H1 (cell line): ENCODE results near the gene HERC4. TPM values are rescaled to one million over a fixed set of nuclear protein-coding genes. Genes with fewer than 3 reads are reported as not detected.

Experiments
- CTCF ChIA-PET: fragments of 300-600 bp; sonication (Branson Sonifier 250); formaldehyde crosslinking; loops from one replicate; lab custom pipeline; 2021; ENCODE audit not compliant: partially characterized antibody; lab: Charles Lee
- POLR2A ChIA-PET: fragments of 300-600 bp; sonication (Branson Sonifier 250); formaldehyde crosslinking; loops from one replicate; lab custom pipeline; 2021; ENCODE audit warnings: inconsistent platforms; ENCODE audit not compliant: partially characterized antibody; lab: Charles Lee
- DNase-seq, 2 experiments: peaks; one replicate each; pipeline versions ENCODE4 v3.0.0 to v3.0.0-alpha.2; 2010 to 2022; ENCODE audit warnings: low spot score in 2 of 2, low read depth in 1 of 2, mixed read lengths in 1 of 2
- FAIRE-seq: peaks from 2 replicates; lab custom pipeline; 2011; peaks lifted over from hg19 to GRCh38; lab: Jason Lieb, UNC
- H2AFZ ChIP-seq: 2 replicates; pipeline ENCODE4 v1.8.1; 2012; ENCODE audit warnings: low read length, inconsistent platforms
- H2AK5ac ChIP-seq: 2 replicates; pipeline ENCODE4 v1.6.1; 2013; ENCODE audit warnings: low read depth, low read length
- H2BK120ac ChIP-seq: replicated peaks from 2 replicates; pipeline ENCODE3; 2013; ENCODE audit warnings: low read depth, low read length, inconsistent platforms
- H2BK12ac ChIP-seq: 2 replicates; pipeline ENCODE4 v1.6.1; 2013; ENCODE audit warnings: low read depth, low read length
- H2BK15ac ChIP-seq: 2 replicates; pipeline ENCODE4 v1.6.1; 2013; ENCODE audit warnings: low read length
- H2BK20ac ChIP-seq: 2 replicates; pipeline ENCODE4 v1.6.1; 2013; ENCODE audit warnings: low read length
- H2BK5ac ChIP-seq: 2 replicates; pipeline ENCODE4 v1.6.1; 2013; ENCODE audit warnings: low read depth, low read length
- H3K14ac ChIP-seq: 2 replicates; pipeline ENCODE4 v1.6.1; 2013; ENCODE audit warnings: inconsistent platforms; ENCODE audit not compliant: insufficient read length
- H3K18ac ChIP-seq: 2 replicates; pipeline ENCODE4 v1.6.1; 2013; ENCODE audit warnings: low read length; ENCODE audit errors: extremely low read depth
- H3K23ac ChIP-seq: 2 replicates; pipeline ENCODE4 v1.6.1; 2013; ENCODE audit warnings: inconsistent platforms; ENCODE audit not compliant: insufficient read length
- H3K23me2 ChIP-seq: 2 replicates; pipeline ENCODE4 v1.6.1; 2013; ENCODE audit warnings: low read depth, low read length
- H3K27ac ChIP-seq: 2 replicates; pipeline ENCODE4 v1.6.1; 2011; ENCODE audit warnings: low read depth, low read length, inconsistent platforms
- H3K27me3 ChIP-seq, 4 experiments: replicated peaks in 1 of 4; 1 replicate in 1 of 4; 2 replicates in 3 of 4; pipeline versions ENCODE4 v1.6.1 to v1.8.1; 2011 to 2013; ENCODE audit warnings: low read length in 3 of 4, mild to moderate bottlenecking in 3 of 4, inconsistent platforms in 2 of 4, mixed read lengths in 2 of 4, moderate library complexity in 1 of 4; ENCODE audit not compliant: control insufficient read depth in 3 of 4, insufficient read depth in 3 of 4; ENCODE audit errors: extremely low read depth in 1 of 4
- H3K36me3 ChIP-seq, 4 experiments: 2 replicates each; pipeline versions ENCODE4 v1.6.1 to v1.8.1; 2011 to 2013; ENCODE audit warnings: mild to moderate bottlenecking in 4 of 4, low read length in 3 of 4, moderate library complexity in 2 of 4, control low read depth in 1 of 4, inconsistent platforms in 1 of 4; ENCODE audit not compliant: insufficient read depth in 4 of 4, control insufficient read depth in 2 of 4
- H3K4ac ChIP-seq: replicated peaks from 2 replicates; pipeline ENCODE3; 2013; ENCODE audit warnings: low read length, low read depth, mixed read lengths, inconsistent platforms; ENCODE audit not compliant: insufficient read length
- H3K4me1 ChIP-seq, 4 experiments: replicated peaks in 1 of 4; 1 replicate in 1 of 4; 2 replicates in 3 of 4; pipeline versions ENCODE4 v1.6.1 to v1.8.1; 2011 to 2013; ENCODE audit warnings: low read length in 3 of 4, inconsistent platforms in 2 of 4, mixed read lengths in 1 of 4; ENCODE audit not compliant: insufficient read depth in 4 of 4, control insufficient read depth in 3 of 4
- H3K4me2 ChIP-seq, 2 experiments: 2 replicates each; pipeline versions ENCODE4 v1.6.1 to v1.8.1; 2011 to 2013; ENCODE audit warnings: low read depth in 2 of 2, low read length in 2 of 2, control low read depth in 1 of 2, inconsistent platforms in 1 of 2, mild to moderate bottlenecking in 1 of 2; ENCODE audit not compliant: insufficient read depth in 1 of 2
- H3K4me3 ChIP-seq, 4 experiments: fragments of 200-600, 300-600 bp in 1 of 4; sonication (generic), shearing (Covaris generic), sonication (Bioruptor Twin) in 1 of 4; 2 replicates each; pipeline versions ENCODE4 v1.5.1 to v1.8.1; 2011 to 2016; ENCODE audit warnings: low read length in 4 of 4, low read depth in 3 of 4, control low read depth in 2 of 4, inconsistent platforms in 2 of 4, mild to moderate bottlenecking in 2 of 4, mixed read lengths in 1 of 4, moderate library complexity in 1 of 4; ENCODE audit not compliant: insufficient read depth in 2 of 4; ENCODE audit errors: extremely low read depth in 1 of 4
- H3K56ac ChIP-seq: replicated peaks from 2 replicates; pipeline ENCODE3; 2013; ENCODE audit warnings: low read depth, mild to moderate bottlenecking, mixed read lengths, low read length, inconsistent platforms; ENCODE audit not compliant: insufficient read length
- H3K79me1 ChIP-seq: 2 replicates; pipeline ENCODE4 v1.6.1; 2013; ENCODE audit warnings: low read depth, low read length, control low read depth
- H3K79me2 ChIP-seq, 2 experiments: 2 replicates each; pipeline versions ENCODE4 v1.6.1 to v1.8.1; 2012 to 2013; ENCODE audit warnings: low read length in 2 of 2, mild to moderate bottlenecking in 2 of 2, inconsistent platforms in 1 of 2; ENCODE audit not compliant: insufficient read depth in 2 of 2, control insufficient read depth in 1 of 2
- H3K9ac ChIP-seq, 4 experiments: replicated peaks in 1 of 4; 1 replicate in 1 of 4; 2 replicates in 3 of 4; pipeline versions ENCODE4 v1.6.1 to v1.8.1; 2011 to 2013; ENCODE audit warnings: low read depth in 3 of 4, low read length in 3 of 4, control low read depth in 2 of 4, mild to moderate bottlenecking in 2 of 4, moderate library complexity in 2 of 4, inconsistent platforms in 1 of 4; ENCODE audit errors: extremely low read depth in 1 of 4
- H3K9me3 ChIP-seq, 2 experiments: 2 replicates each; pipeline versions ENCODE4 v1.6.1 to v1.8.1; 2012 to 2013; ENCODE audit warnings: mild to moderate bottlenecking in 2 of 2, moderate library complexity in 2 of 2, control low read depth in 1 of 2, inconsistent platforms in 1 of 2, low read depth in 1 of 2, low read length in 1 of 2, mixed read lengths in 1 of 2; ENCODE audit not compliant: insufficient read depth in 2 of 2
- H4K20me1 ChIP-seq, 2 experiments: replicated peaks in 1 of 2; 2 replicates each; pipeline versions ENCODE3 to v1.8.1; 2011 to 2013; ENCODE audit warnings: inconsistent platforms in 2 of 2, low read length in 2 of 2, mild to moderate bottlenecking in 1 of 2; ENCODE audit not compliant: insufficient read depth in 2 of 2, control insufficient read depth in 1 of 2
- H4K5ac ChIP-seq: 2 replicates; pipeline ENCODE4 v1.6.1; 2013; ENCODE audit warnings: low read length, low read depth, mixed read lengths, inconsistent platforms; ENCODE audit not compliant: insufficient read length
- H4K8ac ChIP-seq: 2 replicates; pipeline ENCODE4 v1.8.0; 2013; ENCODE audit warnings: mild to moderate bottlenecking, moderate library complexity, low read length, inconsistent platforms; ENCODE audit not compliant: insufficient read depth; ENCODE audit errors: extremely low read depth
- H4K91ac ChIP-seq: replicated peaks from 2 replicates; pipeline ENCODE3; 2013; ENCODE audit warnings: low read length, mixed read lengths, inconsistent platforms; ENCODE audit not compliant: insufficient read length
- BRCA1 ChIP-seq: IDR thresholded peaks from 2 replicates; pipeline ENCODE4 v1.6.1; 2012; ENCODE audit warnings: low read depth, low read length, improper control_type of control experiment
- EP300 ChIP-seq, 2 experiments: IDR thresholded peaks; 1 replicate in 1 of 2; 2 replicates in 1 of 2; pipeline ENCODE4 v1.6.1; 2011 to 2012; ENCODE audit warnings: low read depth in 2 of 2, low read length in 2 of 2, mild to moderate bottlenecking in 2 of 2, borderline replicate concordance in 1 of 2, inconsistent platforms in 1 of 2, moderate library complexity in 1 of 2
- EZH2 ChIP-seq: fragments of 200-600 bp; sonication (generic); IDR thresholded peaks from 2 replicates; pipeline ENCODE4 v1.7.1; 2012; ENCODE audit warnings: low read depth, mild to moderate bottlenecking, moderate library complexity, low read length, inconsistent platforms; ENCODE audit not compliant: severe bottlenecking
- JUND ChIP-seq: IDR thresholded peaks from 2 replicates; pipeline ENCODE4 v1.6.1; 2011; ENCODE audit warnings: mild to moderate bottlenecking, improper control_type of control experiment, low read length
- PHF8 ChIP-seq: fragments of 200-600 bp; sonication (generic); conservative IDR thresholded peaks from 2 replicates; pipeline ENCODE4 v1.7.1; 2012; ENCODE audit warnings: low read depth, mild to moderate bottlenecking, inconsistent platforms, low read length, moderate library complexity
- POU5F1 ChIP-seq: IDR thresholded peaks from 2 replicates; pipeline ENCODE4 v1.6.1; 2011; ENCODE audit warnings: low read depth, mild to moderate bottlenecking, low read length, moderate library complexity
- SP4 ChIP-seq: IDR thresholded peaks from 2 replicates; pipeline ENCODE4 v1.6.1; 2012; ENCODE audit warnings: low read length, inconsistent platforms
- SRF ChIP-seq: IDR thresholded peaks from 2 replicates; pipeline ENCODE4 v1.6.1; 2011; ENCODE audit warnings: mild to moderate bottlenecking, low read depth, low read length, moderate library complexity
- TCF12 ChIP-seq: IDR thresholded peaks from 2 replicates; pipeline ENCODE4 v1.6.1; 2011; ENCODE audit warnings: low read depth, mild to moderate bottlenecking, low read length
- TEAD4 ChIP-seq: IDR thresholded peaks from 2 replicates; pipeline ENCODE4 v1.6.1; 2012; ENCODE audit warnings: low read depth, low read length, inconsistent platforms, mixed read lengths
- USF2 ChIP-seq: IDR thresholded peaks from 2 replicates; pipeline ENCODE4 v1.6.1; 2011; ENCODE audit warnings: low read length, improper control_type of control experiment
- WGBS, 2 experiments: shearing (Covaris generic) in 1 of 2; methylation state at CpG; one replicate each; pipeline versions ENCODE4 v1.1.6 to v1.1.7; 2013 to 2015; ENCODE audit warnings: low lambda C conversion rate in 2 of 2, mixed read lengths in 2 of 2, inconsistent platforms in 1 of 2, low coverage in 1 of 2, missing lambda C conversion rate in 1 of 2; ENCODE audit not compliant: insufficient replicate concordance in 2 of 2, insufficient coverage in 1 of 2, insufficient read length in 1 of 2; ENCODE audit errors: extremely low coverage in 1 of 2, missing lambda C conversion rate in 1 of 2; 5-methylcytosine and 5-hydroxymethylcytosine counted together
- polyA plus RNA-seq, 7 experiments: library from polyadenylated mRNA; depleted of rRNA in 3 of 7; stranded (reverse) in 5 of 7; unstranded in 2 of 7; fragments of >200 nt in 5 of 7; fragments of 200-250 nt in 2 of 7; gene quantifications; 1 replicate in 5 of 7; 2 replicates in 1 of 7; 4 replicates in 1 of 7; pipeline versions ENCODE4 v1.2.1 to v1.2.3, GENCODE V29; 2011 to 2013; ENCODE audit warnings: missing spikeins in 2 of 7, mixed read lengths in 2 of 7
- total RNA-seq: library from RNA; stranded (reverse); fragmentation: NEBNext Ultra II Directional; extraction: Animal tissue kit (Norgen Biotek cat#: 25700); gene quantifications from 2 replicates; pipeline ENCODE4 v1.2.1, GENCODE V29; 2021
- TF ChIP-seq, protein P1 (sequence below): IDR thresholded peaks from 2 replicates; pipeline ENCODE4 v1.6.1; 2012; ENCODE audit warnings: inconsistent platforms

Gene HERC4
- total and polyA plus RNA-seq, 2 of the 8 experiments (the other 6 are each of a cell fraction or from before 2014, with no cell fraction given): 7.5 to 44.0 TPM

DNA sequence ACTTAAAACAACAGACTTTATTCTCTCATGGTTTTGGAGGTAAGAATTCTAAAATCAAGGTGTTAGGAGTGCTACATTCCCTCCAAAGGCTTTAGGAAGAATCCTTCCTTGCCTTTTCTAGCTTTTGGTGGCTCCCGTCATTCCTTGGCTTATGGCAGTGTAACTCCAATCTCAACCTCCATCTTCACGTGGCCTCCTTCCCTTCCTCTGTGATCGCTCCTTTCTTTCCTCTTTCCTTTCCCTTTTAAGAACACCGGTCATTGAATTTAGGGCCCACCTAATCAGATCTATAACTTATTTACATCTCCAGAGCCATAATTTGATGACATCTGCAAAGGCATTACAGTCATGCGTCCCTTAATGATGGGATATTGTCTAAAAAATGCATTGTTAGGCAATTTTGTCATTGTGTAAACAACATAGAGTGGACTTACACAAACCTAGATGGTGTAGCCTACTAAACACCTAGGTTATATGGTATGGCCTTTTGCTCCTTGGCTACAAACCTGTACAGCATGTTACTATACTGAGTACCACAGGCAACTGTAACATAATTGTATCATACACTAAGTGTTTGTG lies 5.9 kb upstream of the HERC4 start:
- WGBS, 2 experiments: 80% methylated on average over 5 of the region's 5 CpGs; no CpG with 5 or more reads in 1 of the 2 experiments
- peak overlapping the region; percentile 47 for H2AFZ ChIP-seq
- FAIRE-seq: peak; percentile 45
- no peak for TF ChIP-seq BRCA1
- TF ChIP-seq TCF12: no peak
- no peak for TF ChIP-seq SP4
- no peak for TF ChIP-seq USF2
- TF ChIP-seq JUND: no peak
- TF ChIP-seq SRF: no peak
- TF ChIP-seq, protein P1, sequence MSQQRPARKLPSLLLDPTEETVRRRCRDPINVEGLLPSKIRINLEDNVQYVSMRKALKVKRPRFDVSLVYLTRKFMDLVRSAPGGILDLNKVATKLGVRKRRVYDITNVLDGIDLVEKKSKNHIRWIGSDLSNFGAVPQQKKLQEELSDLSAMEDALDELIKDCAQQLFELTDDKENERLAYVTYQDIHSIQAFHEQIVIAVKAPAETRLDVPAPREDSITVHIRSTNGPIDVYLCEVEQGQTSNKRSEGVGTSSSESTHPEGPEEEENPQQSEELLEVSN: no peak
- TF ChIP-seq POU5F1: no peak
- TF ChIP-seq EZH2: no peak
- no peak for TF ChIP-seq EP300 (IDR thresholded peaks at IDR 0.05; ENCODE audit: borderline replicate concordance in 1 of 2, low read depth in 2 of 2, low read length in 2 of 2)
- no peak for TF ChIP-seq TEAD4
- no peak for TF ChIP-seq PHF8

More for the DNA sequence above, 5.9 kb upstream of the HERC4 start:
- H3K23me2 ChIP-seq: no peaks in the 10 kb centered on the region
- no peaks in the 10 kb centered on the region for H3K36me3 ChIP-seq
- H4K20me1 ChIP-seq: no peaks in the 10 kb centered on the region
- no peak overlapping the region for H4K8ac ChIP-seq
- no peak overlapping the region for H2BK15ac ChIP-seq
- no peak overlapping the region for H3K27ac ChIP-seq
- H3K9me3 ChIP-seq: no peaks in the 10 kb centered on the region
- no peak overlapping the region for H2BK12ac ChIP-seq
- no peak overlapping the region for H3K4ac ChIP-seq
- H2BK20ac ChIP-seq: no peak overlapping the region
- DNase-seq: no peak
- H4K5ac ChIP-seq: no peak overlapping the region
- H2BK120ac ChIP-seq: no peak overlapping the region
- H3K4me3 ChIP-seq: no peak overlapping the region
- CTCF ChIA-PET: interaction anchor here (1.3 to 7.5 kb wide), 2 partner anchors 12 to 75 kb away, joined by 5 to 49 read pairs; no protein-coding TSS in a partner anchor
- no peaks in the 10 kb centered on the region for H3K79me1 ChIP-seq
- H3K14ac ChIP-seq: no peak overlapping the region
- no peak overlapping the region for H2BK5ac ChIP-seq
- H3K56ac ChIP-seq: no peak overlapping the region
- no peak overlapping the region for H3K18ac ChIP-seq
- no peak overlapping the region for H2AK5ac ChIP-seq
- H3K23ac ChIP-seq: no peak overlapping the region
- peaks cover 0 to 3% (median 0%) of the 10 kb centered on the region in 4 experiments; a peak in 1 of 7 replicates for H3K4me1 ChIP-seq
- POLR2A ChIA-PET: no interaction called here
- no peaks in the 10 kb centered on the region for H3K79me2 ChIP-seq
- H3K4me2 ChIP-seq: no peak overlapping the region
- no peak overlapping the region for H4K91ac ChIP-seq
- no peak overlapping the region for H3K9ac ChIP-seq
- no peaks in the 10 kb centered on the region for H3K27me3 ChIP-seq
